HuH-7.5 (cell line): ENCODE data around the gene RFPL2.
A peak's percentile ranks its signal among the peaks of the same experiment; 100 is the strongest.
"Not testable (repeated sequence)": the region's sequence is repeated elsewhere in the genome, so short reads cannot be mapped to it uniquely, and the experiment has no call there.

Source experiments
- DNase-seq: peaks from one replicate; pipeline ENCODE4 v3.0.0; 2011; ENCODE audit warnings: low spot score

Gene RFPL2

GRCh38 chr22:32205974-32206773 lies 1.3 kb upstream of the RFPL2 start:
- no peak for DNase-seq

- DNase-seq = no peak
Measured at GRCh38 chr22:32204040-32204855, 625 bp downstream of the RFPL2 start.

- DNase-seq = no peak
Measured at GRCh38 chr22:32203181-32204039, 1.5 kb downstream of the RFPL2 start.

GRCh38 chr22:32202539-32203180 lies 2.2 kb downstream of the RFPL2 start:
- peak; percentile 85 for DNase-seq

- DNase-seq = no peak
Measured at GRCh38 chr22:32202161-32202538, 2.7 kb downstream of the RFPL2 start.

- DNase-seq = no peak
Measured at GRCh38 chr22:32200752-32201151, 4.1 kb downstream of the RFPL2 start.

- no peak for DNase-seq
Measured at GRCh38 chr22:32199961-32200360, 4.9 kb downstream of the RFPL2 start.

GRCh38 chr22:32199341-32199740 lies 5.5 kb downstream of the RFPL2 start:
- no peak for DNase-seq

- DNase-seq = not testable (repeated sequence)
Measured at GRCh38 chr22:32197553-32198226, 7.2 kb downstream of the RFPL2 start.

- not testable (repeated sequence) for DNase-seq
Measured at GRCh38 chr22:32195900-32196299, 9.0 kb downstream of the RFPL2 start.

- not testable (repeated sequence) for DNase-seq
Measured at GRCh38 chr22:32193346-32193745, 11.5 kb downstream of the RFPL2 start.

- not testable (repeated sequence) for DNase-seq
Measured at GRCh38 chr22:32191021-32191420, 13.9 kb downstream of the RFPL2 start.

- no peak for DNase-seq
Measured at GRCh38 chr22:32185821-32186220, 19.1 kb downstream of the RFPL2 start.

GRCh38 chr22:32183625-32184024 lies 21.2 kb downstream of the RFPL2 start:
- DNase-seq = no peak

- no peak for DNase-seq
Measured at GRCh38 chr22:32181043-32181442, 23.8 kb downstream of the RFPL2 start.

- DNase-seq = no peak
Measured at GRCh38 chr22:32177221-32177765, 27.6 kb downstream of the RFPL2 start.

- DNase-seq = no peak
Measured at GRCh38 chr22:32175683-32176644, 28.9 kb downstream of the RFPL2 start.

GRCh38 chr22:32175115-32175514 lies 29.8 kb downstream of the RFPL2 start:
- no peak for DNase-seq

- DNase-seq = no peak
Measured at GRCh38 chr22:32165681-32166080, 39.2 kb downstream of the RFPL2 start.
